Central memory CD8-positive, alpha-beta T cell (primary cell): ENCODE measurements around the gene PAGR1.
A peak's percentile ranks its signal among the peaks of the same experiment; 100 is the strongest.

Source experiments
- ATAC-seq: fragments of 150-1000 bp; cut with Tn5 transposase; replicated peaks from 2 replicates; pipeline ENCODE4 v1.10.0; 2022; ENCODE audit warnings: mild to moderate bottlenecking, moderate FRiP score, moderate number of reproducible peaks; ENCODE audit not compliant: poor library complexity, severe bottlenecking; ENCODE audit errors: extremely low read depth
- DNase-seq, 2 donors: peaks; one replicate each; pipeline ENCODE4 v3.0.0; 2021; ENCODE audit warnings: low spot score in 2 of 2
- H3K27ac Mint-ChIP-seq: one replicate; pipeline ENCODE4 v1.8.0; 2022; ENCODE audit warnings: low read depth, mild to moderate bottlenecking, moderate library complexity, mixed read lengths
- H3K27me3 Mint-ChIP-seq: one replicate; pipeline ENCODE4 v1.8.0; 2022; ENCODE audit warnings: mixed read lengths
- H3K36me3 Mint-ChIP-seq: one replicate; pipeline ENCODE4 v1.8.0; 2022; ENCODE audit warnings: mild to moderate bottlenecking, moderate library complexity, mixed read lengths; ENCODE audit not compliant: insufficient read depth
- H3K4me1 Mint-ChIP-seq: one replicate; pipeline ENCODE4 v1.8.0; 2022; ENCODE audit warnings: mixed read lengths
- H3K4me3 Mint-ChIP-seq: one replicate; pipeline ENCODE4 v1.8.0; 2022; ENCODE audit warnings: mild to moderate bottlenecking, moderate library complexity, mixed read lengths
- H3K9me3 Mint-ChIP-seq: one replicate; pipeline ENCODE4 v1.8.0; 2022; ENCODE audit warnings: mixed read lengths

PAGR1 gene

DNA sequence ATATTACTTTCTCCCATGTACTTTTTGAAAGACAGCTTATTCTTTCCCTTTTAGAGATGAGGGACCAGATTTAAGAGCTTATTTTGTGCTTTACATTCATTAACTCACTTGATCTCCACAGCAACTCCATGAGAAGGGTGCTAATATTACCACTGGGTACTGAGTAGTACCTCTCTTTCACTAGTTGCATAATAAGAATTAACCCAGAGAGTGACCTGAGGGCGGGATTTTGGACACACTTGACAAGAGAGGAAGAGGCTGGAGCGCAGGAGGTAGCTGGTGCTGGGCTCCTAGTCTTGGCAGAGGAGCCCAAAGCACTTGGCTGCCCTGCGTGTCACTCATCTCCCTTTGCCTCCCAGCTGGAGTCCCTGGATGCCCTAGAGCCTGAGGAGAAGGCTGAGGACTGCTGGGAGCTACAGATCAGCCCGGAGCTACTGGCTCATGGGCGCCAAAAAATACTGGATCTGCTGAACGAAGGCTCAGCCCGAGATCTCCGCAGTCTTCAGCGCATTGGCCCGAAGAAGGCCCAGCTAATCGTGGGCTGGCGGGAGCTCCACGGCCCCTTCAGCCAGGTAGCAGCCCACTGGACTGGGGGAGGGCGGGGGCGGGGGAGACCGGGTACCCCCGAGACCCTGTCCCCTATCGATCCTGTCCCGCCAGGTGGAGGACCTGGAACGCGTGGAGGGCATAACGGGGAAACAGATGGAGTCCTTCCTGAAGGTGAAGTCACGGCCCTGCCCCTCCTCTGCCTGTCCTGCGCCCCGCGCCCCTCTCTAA, 11.3 kb upstream of the PAGR1 start:
- H3K4me1 Mint-ChIP-seq: peaks cover 42% of the 10 kb centered on the region
- ATAC-seq: no peak
- H3K27ac Mint-ChIP-seq: peak overlapping the region; percentile 99
- H3K36me3 Mint-ChIP-seq: peaks cover 57% of the 10 kb centered on the region
- no peak for DNase-seq
- peak overlapping the region; percentile 96 for H3K4me3 Mint-ChIP-seq
- H3K9me3 Mint-ChIP-seq: no peaks in the 10 kb centered on the region
- no peaks in the 10 kb centered on the region for H3K27me3 Mint-ChIP-seq

DNA sequence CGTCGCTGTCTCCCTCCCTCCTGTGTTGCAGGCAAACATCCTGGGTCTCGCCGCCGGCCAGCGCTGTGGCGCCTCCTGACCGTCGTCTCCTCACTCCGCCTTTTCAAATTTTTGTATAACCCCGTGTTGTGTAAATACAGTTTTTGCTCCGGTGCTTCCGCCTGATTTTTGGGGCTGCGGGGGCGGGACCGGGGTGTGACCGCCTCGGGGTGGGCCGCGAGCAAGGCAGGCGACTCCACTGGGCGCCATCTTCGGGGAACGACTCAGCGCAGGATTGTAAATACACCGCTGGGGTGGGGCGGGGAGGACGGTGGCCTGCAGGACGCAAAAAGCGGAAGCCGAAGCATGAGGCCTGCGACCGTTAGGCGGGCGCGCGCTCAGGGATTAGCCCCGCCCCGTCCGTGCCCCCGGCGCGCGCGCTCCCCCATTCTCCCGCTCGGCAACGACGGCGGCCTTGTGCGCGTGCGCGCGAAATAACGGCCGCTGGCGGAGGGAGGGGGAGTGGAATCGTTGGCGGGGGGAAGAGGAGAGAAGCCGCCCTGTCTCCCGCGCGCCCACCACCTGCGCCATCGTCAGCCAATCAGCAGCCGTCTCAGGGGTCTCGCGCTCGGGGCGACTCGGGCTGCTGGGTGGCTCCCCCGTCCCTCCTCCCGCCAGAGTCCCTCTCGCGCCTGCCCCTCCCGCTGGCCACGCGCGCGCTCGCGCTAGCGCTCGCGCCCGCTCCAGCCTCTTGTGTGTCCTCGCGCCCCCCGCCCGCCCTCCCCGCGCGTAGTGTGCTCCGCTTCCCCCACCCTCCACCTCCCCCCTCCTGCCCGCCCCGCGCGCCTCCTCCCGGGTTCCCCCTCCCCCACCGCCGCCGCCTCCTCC, 10.5 kb upstream of the PAGR1 start:
- peaks cover 58% of the 10 kb centered on the region for H3K36me3 Mint-ChIP-seq
- H3K4me3 Mint-ChIP-seq: peak overlapping the region; percentile 96
- no peaks in the 10 kb centered on the region for H3K9me3 Mint-ChIP-seq
- H3K4me1 Mint-ChIP-seq: peaks cover 50% of the 10 kb centered on the region
- peak; percentile 63 for ATAC-seq
- peak; percentile 89 to 97 for DNase-seq
- no peaks in the 10 kb centered on the region for H3K27me3 Mint-ChIP-seq
- H3K27ac Mint-ChIP-seq: peak overlapping the region; percentile 99

DNA sequence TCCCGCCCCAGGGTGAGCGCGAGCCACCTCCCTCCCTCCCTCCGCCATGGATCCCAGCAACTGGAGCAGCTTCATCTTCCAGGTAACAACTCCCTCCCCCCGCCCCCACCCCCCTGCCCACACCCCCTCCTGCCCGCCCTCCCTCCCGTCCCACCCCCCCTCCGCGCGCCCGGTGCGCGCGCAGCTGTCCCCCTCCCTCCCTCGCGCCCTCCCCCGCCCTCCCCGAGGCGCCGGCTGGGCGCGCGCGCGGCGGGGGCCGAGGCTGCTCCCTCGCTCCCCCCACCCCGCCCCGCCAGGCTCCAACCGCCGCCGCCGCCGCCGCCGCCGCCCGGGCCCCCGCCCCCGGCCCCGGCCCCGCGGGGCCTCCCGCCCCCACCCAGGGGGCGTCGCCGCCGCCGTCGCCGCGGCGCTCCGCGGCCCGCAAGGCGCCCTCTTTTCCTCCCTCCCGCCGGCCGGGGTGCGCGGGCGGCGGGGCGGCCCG, 9.8 kb upstream of the PAGR1 start, which contains the start of gene MAZ:
TSS of gene MAZ (plus strand) at position 431 of the 481 bp plus-strand sequence. CDS start 173 bp downstream, outside the sequence.
- no peak for DNase-seq
- H3K4me3 Mint-ChIP-seq: peak within 1 kb of the TSS; percentile 96
- no peak for ATAC-seq
- H3K27me3 Mint-ChIP-seq: no peaks in the 10 kb centered on the region
- no peaks in the 10 kb centered on the region for H3K9me3 Mint-ChIP-seq
- H3K4me1 Mint-ChIP-seq: peaks cover 57% of the 10 kb centered on the region
- peak within 1 kb of the TSS; percentile 99 for H3K27ac Mint-ChIP-seq
- peaks cover 52% of the 10 kb centered on the region for H3K36me3 Mint-ChIP-seq

DNA sequence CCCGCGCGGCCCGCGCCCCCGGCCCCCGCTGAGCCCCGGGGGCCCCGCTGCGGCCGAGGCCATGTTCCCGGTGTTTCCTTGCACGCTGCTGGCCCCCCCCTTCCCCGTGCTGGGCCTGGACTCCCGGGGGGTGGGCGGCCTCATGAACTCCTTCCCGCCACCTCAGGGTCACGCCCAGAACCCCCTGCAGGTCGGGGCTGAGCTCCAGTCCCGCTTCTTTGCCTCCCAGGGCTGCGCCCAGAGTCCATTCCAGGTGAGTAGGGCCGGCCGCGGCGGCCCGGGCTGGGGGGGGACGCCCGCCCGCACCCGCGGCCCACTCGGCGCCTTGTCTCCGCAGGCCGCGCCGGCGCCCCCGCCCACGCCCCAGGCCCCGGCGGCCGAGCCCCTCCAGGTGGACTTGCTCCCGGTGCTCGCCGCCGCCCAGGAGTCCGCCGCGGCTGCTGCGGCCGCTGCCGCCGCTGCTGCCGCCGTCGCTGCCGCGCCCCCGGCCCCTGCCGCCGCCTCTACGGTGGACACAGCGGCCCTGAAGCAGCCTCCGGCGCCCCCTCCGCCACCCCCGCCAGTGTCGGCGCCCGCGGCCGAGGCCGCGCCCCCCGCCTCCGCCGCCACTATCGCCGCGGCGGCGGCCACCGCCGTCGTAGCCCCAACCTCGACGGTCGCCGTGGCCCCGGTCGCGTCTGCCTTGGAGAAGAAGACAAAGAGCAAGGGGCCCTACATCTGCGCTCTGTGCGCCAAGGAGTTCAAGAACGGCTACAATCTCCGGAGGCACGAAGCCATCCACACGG, 9.1 kb upstream of the PAGR1 start:
- no peaks in the 10 kb centered on the region for H3K9me3 Mint-ChIP-seq
- peak overlapping the region; percentile 92 for H3K4me3 Mint-ChIP-seq
- DNase-seq: no peak
- H3K27me3 Mint-ChIP-seq: no peaks in the 10 kb centered on the region
- H3K27ac Mint-ChIP-seq: peak overlapping the region; percentile 92
- ATAC-seq: no peak
- peaks cover 64% of the 10 kb centered on the region for H3K4me1 Mint-ChIP-seq
- H3K36me3 Mint-ChIP-seq: peaks cover 48% of the 10 kb centered on the region

GRCh38 chr16:29807426-29808218, 8.3 kb upstream of the PAGR1 start:
- H3K4me1 Mint-ChIP-seq: peaks cover 70% of the 10 kb centered on the region
- H3K36me3 Mint-ChIP-seq: peaks cover 43% of the 10 kb centered on the region
- no peaks in the 10 kb centered on the region for H3K27me3 Mint-ChIP-seq
- H3K27ac Mint-ChIP-seq: peak overlapping the region; percentile 92
- peak overlapping the region; percentile 92 for H3K4me3 Mint-ChIP-seq
- no peaks in the 10 kb centered on the region for H3K9me3 Mint-ChIP-seq
- DNase-seq (peak; percentile 74 to 88), ATAC-seq (peak; percentile 49)

DNA sequence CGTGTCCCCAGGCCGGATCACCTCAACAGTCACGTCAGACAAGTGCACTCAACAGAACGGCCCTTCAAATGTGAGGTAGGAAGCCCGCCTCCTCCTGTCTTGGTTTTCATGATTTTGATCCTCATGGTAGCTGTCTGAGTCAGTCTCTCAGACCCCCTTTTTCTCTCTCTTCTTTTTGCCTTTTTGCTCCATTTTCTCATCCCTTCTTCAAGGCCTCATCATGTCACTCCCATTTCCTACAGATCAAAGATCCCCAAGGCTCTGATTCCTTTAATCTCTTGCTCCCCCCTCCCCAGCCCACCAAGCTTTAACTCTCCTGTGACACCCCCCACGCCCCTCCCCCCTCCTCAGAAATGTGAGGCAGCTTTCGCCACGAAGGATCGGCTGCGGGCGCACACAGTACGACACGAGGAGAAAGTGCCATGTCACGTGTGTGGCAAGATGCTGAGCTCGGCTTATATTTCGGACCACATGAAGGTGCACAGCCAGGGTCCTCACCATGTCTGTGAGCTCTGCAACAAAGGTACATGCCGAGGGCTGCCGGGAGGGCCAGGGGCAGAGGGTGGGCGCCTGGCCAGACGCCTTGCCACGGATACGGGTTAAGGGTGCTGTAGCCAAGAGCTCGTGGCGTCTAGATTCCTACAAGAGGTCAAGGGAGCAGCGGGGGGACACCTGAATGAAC, 7.6 kb upstream of the PAGR1 start:
- ATAC-seq (peak; percentile 37), DNase-seq (no peak)
- peaks cover 69% of the 10 kb centered on the region for H3K4me1 Mint-ChIP-seq
- H3K4me3 Mint-ChIP-seq: peak overlapping the region; percentile 92
- H3K27me3 Mint-ChIP-seq: no peaks in the 10 kb centered on the region
- peak overlapping the region; percentile 92 for H3K27ac Mint-ChIP-seq
- peaks cover 41% of the 10 kb centered on the region for H3K36me3 Mint-ChIP-seq
- no peaks in the 10 kb centered on the region for H3K9me3 Mint-ChIP-seq

GRCh38 chr16:29809031-29809747, 6.8 kb upstream of the PAGR1 start:
- peak overlapping the region; percentile 92 for H3K4me3 Mint-ChIP-seq
- H3K4me1 Mint-ChIP-seq: peaks cover 61% of the 10 kb centered on the region
- no peak for DNase-seq
- H3K9me3 Mint-ChIP-seq: no peaks in the 10 kb centered on the region
- peak overlapping the region; percentile 92 for H3K27ac Mint-ChIP-seq
- H3K36me3 Mint-ChIP-seq: peaks cover 41% of the 10 kb centered on the region
- ATAC-seq: no peak
- H3K27me3 Mint-ChIP-seq: no peaks in the 10 kb centered on the region

DNA sequence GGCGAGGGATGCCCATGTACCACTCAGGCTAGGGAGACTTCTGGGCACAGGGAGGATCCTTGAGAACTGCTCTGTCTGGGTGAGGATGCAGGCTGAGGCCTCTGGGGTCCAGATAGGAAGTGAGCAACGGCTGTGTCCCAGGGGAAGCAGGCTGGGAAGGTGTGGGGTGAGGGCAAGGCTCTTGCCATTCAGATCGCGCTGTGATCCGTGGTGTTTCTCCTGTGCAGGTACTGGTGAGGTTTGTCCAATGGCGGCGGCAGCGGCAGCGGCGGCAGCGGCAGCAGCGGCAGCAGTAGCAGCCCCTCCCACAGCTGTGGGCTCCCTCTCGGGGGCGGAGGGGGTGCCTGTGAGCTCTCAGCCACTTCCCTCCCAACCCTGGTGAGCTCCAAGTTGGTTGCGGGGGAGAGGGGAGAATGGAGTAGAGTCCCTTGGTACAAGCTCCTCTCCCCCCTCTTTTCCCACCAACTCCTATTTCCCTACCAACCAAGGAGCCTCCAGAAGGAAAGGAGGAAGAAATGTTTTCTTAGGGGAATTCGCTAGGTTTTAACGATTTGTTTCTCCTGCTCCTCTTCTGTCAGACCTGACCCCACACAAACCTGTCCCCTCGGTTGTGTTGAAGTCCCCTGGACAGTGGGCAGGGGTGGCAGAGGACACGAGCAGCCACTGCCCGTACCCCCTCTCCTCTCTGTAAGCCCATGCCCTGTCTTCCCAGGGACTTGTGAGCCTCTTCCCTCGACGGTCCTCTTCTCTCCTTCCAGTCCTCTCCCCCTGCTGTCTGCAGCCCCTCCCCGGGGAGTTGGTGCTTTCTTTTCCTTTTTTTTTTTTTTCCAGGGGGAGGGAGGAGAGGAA, 5.9 kb upstream of the PAGR1 start:
- Mint-ChIP-seq H3K36me3 (peaks cover 36% of the 10 kb centered on the region), H3K4me1 (peaks cover 60% of the 10 kb centered on the region), H3K27me3 (no peaks in the 10 kb centered on the region), H3K27ac (peak overlapping the region; percentile 87), H3K9me3 (no peaks in the 10 kb centered on the region), H3K4me3 (peak overlapping the region; percentile 92)
- DNase-seq (peak in 1 of 2 donors; percentile 56), ATAC-seq (no peak)

GRCh38 chr16:29810699-29811169, 5.2 kb upstream of the PAGR1 start:
- H3K27ac Mint-ChIP-seq: peak overlapping the region; percentile 87
- DNase-seq: no peak

More at GRCh38 chr16:29810699-29811169, 5.2 kb upstream of the PAGR1 start:
- no peaks in the 10 kb centered on the region for H3K27me3 Mint-ChIP-seq
- H3K36me3 Mint-ChIP-seq: peaks cover 34% of the 10 kb centered on the region
- peak overlapping the region; percentile 92 for H3K4me3 Mint-ChIP-seq
- H3K9me3 Mint-ChIP-seq: no peaks in the 10 kb centered on the region
- peaks cover 63% of the 10 kb centered on the region for H3K4me1 Mint-ChIP-seq
- ATAC-seq: no peak
